OCI-LY7 (cell line): Measurements from ENCODE around the gene RUFY3. TPM values are rescaled to one million over a fixed set of nuclear protein-coding genes. Genes with fewer than 3 reads are reported as not detected.
"Not testable (repeated sequence)": the region's sequence is repeated elsewhere in the genome, so short reads cannot be mapped to it uniquely, and the experiment has no call there.

Experiments
- BruUV-seq: library from RNA; stranded (reverse); fragments of 400-500 nt; replicated peaks from 2 replicates; lab custom pipeline; 2021; lab: Mats Ljungman, UMichigan
- CTCF ChIA-PET: fragments of 300-600 bp; sonication (Branson Sonifier 250); formaldehyde crosslinking; loops from one replicate; lab custom pipeline; 2022; ENCODE audit warnings: antibody characterized with exemption; ENCODE audit not compliant: unreplicated experiment; lab: Charles Lee
- POLR2A ChIA-PET: fragments of 300-600 bp; sonication (Branson Sonifier 250); formaldehyde crosslinking; loops from one replicate; lab custom pipeline; 2022; ENCODE audit warnings: antibody characterized with exemption; lab: Charles Lee
- DNase-seq: peaks from one replicate; pipeline ENCODE4 v3.0.0-alpha.2; 2015; ENCODE audit warnings: low spot score
- H2AFZ ChIP-seq: fragments of 200-600 bp; sonication (generic), shearing (Covaris generic); 2 replicates; pipeline ENCODE4 v1.6.1; 2014; ENCODE audit warnings: mild to moderate bottlenecking, antibody characterized with exemption, low read length, moderate library complexity
- H3K27ac ChIP-seq: fragments of 200-600 bp; sonication (generic); 2 replicates; pipeline ENCODE4 v1.5.1; 2014; ENCODE audit warnings: mixed run types, low read depth, mild to moderate bottlenecking, moderate library complexity, low read length, inconsistent platforms; ENCODE audit not compliant: poor library complexity, severe bottlenecking
- H3K36me3 ChIP-seq: fragments of 200-600 bp; sonication (generic); 2 replicates; pipeline ENCODE4 v1.6.1; 2014; ENCODE audit warnings: mild to moderate bottlenecking, antibody characterized with exemption, low read length, moderate library complexity, mixed read lengths; ENCODE audit not compliant: insufficient read depth
- H3K4me1 ChIP-seq: fragments of 200-600 bp; sonication (generic); 2 replicates; pipeline ENCODE4 v1.5.1; 2014; ENCODE audit warnings: mild to moderate bottlenecking, low read length; ENCODE audit not compliant: insufficient read depth, poor library complexity, severe bottlenecking
- H3K4me2 ChIP-seq: fragments of 200-600 bp; sonication (generic); 2 replicates; pipeline ENCODE4 v1.6.1; 2014; ENCODE audit warnings: mild to moderate bottlenecking, low read length
- H3K4me3 ChIP-seq: fragments of 200-600 bp; sonication (generic); 2 replicates; pipeline ENCODE4 v1.5.1; 2014; ENCODE audit warnings: mild to moderate bottlenecking, low read depth, low read length; ENCODE audit not compliant: poor library complexity, severe bottlenecking
- H3K79me2 ChIP-seq: fragments of 200-600 bp; sonication (generic); 2 replicates; pipeline ENCODE4 v1.6.1; 2016; ENCODE audit warnings: low read depth, mild to moderate bottlenecking, low read length, moderate library complexity, mixed read lengths; ENCODE audit not compliant: insufficient read depth
- H3K9me2 ChIP-seq: fragments of 200-600 bp; sonication (generic); 2 replicates; pipeline ENCODE4 v1.6.1; 2016; ENCODE audit warnings: mild to moderate bottlenecking, low read length, mixed read lengths; ENCODE audit not compliant: insufficient read depth
- H3K9me3 ChIP-seq: fragments of 200-600 bp; sonication (generic); 2 replicates; pipeline ENCODE4 v1.6.1; 2014; ENCODE audit warnings: mild to moderate bottlenecking, mixed run types, low read length, mixed read lengths
- H4K20me1 ChIP-seq: fragments of 200-600 bp; sonication (generic); 2 replicates; pipeline ENCODE4 v1.6.1; 2014; ENCODE audit warnings: mild to moderate bottlenecking, antibody characterized with exemption, low read length, moderate library complexity, mixed read lengths; ENCODE audit not compliant: insufficient read depth
- CTCF ChIP-seq: fragments of 200-600 bp; sonication (generic); conservative IDR thresholded peaks from 2 replicates; pipeline ENCODE4 v1.5.1; 2014; ENCODE audit warnings: mild to moderate bottlenecking, antibody characterized with exemption, low read length, moderate library complexity, mixed read lengths
- EZH2phosphoT487 ChIP-seq: fragments of 200-600 bp; sonication (generic); IDR thresholded peaks from 2 replicates; pipeline ENCODE4 v1.6.1; 2018; ENCODE audit warnings: low read depth, borderline replicate concordance, mild to moderate bottlenecking, mixed run types, antibody characterized with exemption, low read length, moderate library complexity, mixed read lengths
- intact Hi-C: fragments of 100-400 bp; cut with micrococcal nuclease; formaldehyde crosslinking; loops from one replicate; pipeline ENCODE4 v1.10.0; 2022; ENCODE audit not compliant: unreplicated experiment
- total RNA-seq, 2 experiments: library from RNA; depleted of rRNA in 1 of 2; stranded (reverse); fragments of >200 nt in 1 of 2; shearing (Covaris generic) in 1 of 2; gene quantifications; 2 replicates each; pipeline ENCODE4 v1.2.3, GENCODE V29; 2014 to 2022

Gene RUFY3
- total RNA-seq, 2 experiments from 2014 or later, result 36.4 to 52.2 TPM

DNA sequence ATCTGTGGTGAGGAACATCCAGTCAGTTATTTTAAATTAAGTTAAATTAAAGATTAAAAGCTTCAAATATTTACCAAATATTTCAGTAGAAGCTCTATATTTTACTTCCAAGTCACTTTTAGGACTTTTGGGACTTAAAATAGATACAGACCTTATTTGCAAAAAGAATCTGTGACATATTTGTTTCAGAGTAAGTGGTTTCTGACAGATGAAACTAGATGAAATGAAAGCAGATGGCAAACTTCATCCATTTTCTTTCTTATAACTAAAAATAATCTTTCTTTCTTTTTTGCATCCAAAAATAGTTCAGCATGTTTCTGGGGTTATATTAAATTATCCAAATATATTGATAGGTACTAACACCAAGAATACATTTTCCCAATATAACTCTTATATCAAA lies 40.1 kb upstream of the RUFY3 start:
- ChIA-PET CTCF (no interaction called here), POLR2A (interaction anchor here (0.7 to 13.7 kb wide), 11 partner anchors 9 to 313 kb away, joined by 3 to 837 read pairs (median 4); partner anchors contain the start of genes DCK and JCHAIN)
- no peak for TF ChIP-seq EZH2phosphoT487
- TF ChIP-seq CTCF, result no peak
- H3K27ac ChIP-seq, result peak overlapping the region; percentile 97
- H3K4me2 ChIP-seq, result peak overlapping the region; percentile 77
- H3K9me3 ChIP-seq, result no peaks in the 10 kb centered on the region
- no peaks in the 10 kb centered on the region for H4K20me1 ChIP-seq
- peaks cover 4% of the 10 kb centered on the region; the same call in 1 of the 2 replicates for H3K36me3 ChIP-seq
- BruUV-seq, result no TSS peak
- no peak overlapping the region for H3K4me3 ChIP-seq
- H3K9me2 ChIP-seq, result no peaks in the 10 kb centered on the region
- peak; percentile 49 for DNase-seq
- H3K79me2 ChIP-seq, result peaks cover 14% of the 10 kb centered on the region; the same call in 1 of the 2 replicates
- intact Hi-C loops, result no loop called here
- H3K4me1 ChIP-seq, result peaks cover 87% of the 10 kb centered on the region
- H2AFZ ChIP-seq, result no peak overlapping the region; the same call in 1 of the 2 replicates

- Histone ChIP-seq H3K27ac (peak overlapping the region; percentile 97), H3K4me1 (peaks cover 82% of the 10 kb centered on the region), H3K79me2 (peaks cover 15% of the 10 kb centered on the region; the same call in 1 of the 2 replicates)
- H3K4me3 ChIP-seq, H3K4me2 ChIP-seq, H3K9me2 ChIP-seq, H3K36me3 ChIP-seq, BruUV-seq, H4K20me1 ChIP-seq, H2AFZ ChIP-seq, DNase-seq, H3K9me3 ChIP-seq, CTCF ChIA-PET, intact Hi-C loops: not testable (repeated sequence)
- POLR2A ChIA-PET, result interaction anchor here (0.7 to 13.7 kb wide), 8 partner anchors 8 to 313 kb away, joined by 3 to 837 read pairs (median 4); partner anchors contain the start of genes DCK and JCHAIN
These were observed 39.6 kb upstream of the RUFY3 start for GRCh38 chr4:70682142-70682541.

DNA sequence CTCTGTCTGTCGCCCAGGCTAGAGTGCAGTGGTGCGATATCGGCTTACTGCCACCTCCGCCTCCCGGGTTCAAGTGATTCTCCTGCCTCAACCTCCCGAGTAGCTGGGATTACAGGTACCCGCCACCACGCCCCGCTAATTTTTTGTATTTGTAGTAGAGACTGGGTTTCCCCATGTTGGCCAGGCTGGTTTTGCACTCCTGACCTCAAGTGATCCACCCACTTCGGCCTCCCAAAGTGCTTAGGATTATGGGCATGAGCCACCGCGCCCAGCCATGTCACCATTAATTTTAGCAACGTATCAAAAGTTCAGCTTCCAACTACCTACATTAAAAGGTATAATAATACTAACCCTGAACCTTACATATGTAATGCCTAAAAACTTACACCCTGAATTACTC lies 34.4 kb upstream of the RUFY3 start:
- Histone ChIP-seq H3K4me2 (peak overlapping the region; percentile 99), H4K20me1 (peaks cover 20% of the 10 kb centered on the region), H3K4me3 (peak overlapping the region; percentile 88), H3K36me3 (peaks cover 33% of the 10 kb centered on the region), H3K4me1 (peaks cover 62% of the 10 kb centered on the region), H3K9me3 (no peaks in the 10 kb centered on the region), H3K27ac (peak overlapping the region; percentile 84), H3K79me2 (peaks cover 60% of the 10 kb centered on the region), H3K9me2 (no peaks in the 10 kb centered on the region), H2AFZ (peak overlapping the region; percentile 78; the same call in 1 of the 2 replicates)
- no TSS peak for BruUV-seq
- POLR2A ChIA-PET, result interaction anchor here (0.6 to 8.6 kb wide), 8 partner anchors 8 to 139 kb away, joined by 3 to 112 read pairs (median 4); partner anchors contain the start of gene JCHAIN
- intact Hi-C loops, result loop anchor here (5.0 kb wide), 2 partner anchors 150 to 240 kb away; partner anchors contain the start of gene GRSF1
- no peak for DNase-seq
- no peak for TF ChIP-seq CTCF
- no peak for TF ChIP-seq EZH2phosphoT487
- CTCF ChIA-PET, result interaction anchor here (0.9 kb wide), 1 partner anchor 10 kb away, joined by 4 read pairs; no protein-coding TSS in a partner anchor
